Stimulated activated CD4-positive, alpha-beta T cell treated with anti-CD3 and anti-CD28 coated beads, Interleukin-12 subunit alpha, Interleukin-12 subunit beta, amount 100 ng/mL, for 48 hours (primary cell): ENCODE data around the gene SLN.
"Not testable (repeated sequence)": the region's sequence is repeated elsewhere in the genome, so short reads cannot be mapped to it uniquely, and the experiment has no call there.

Experiments used
- DNase-seq, 3 donors: peaks; one replicate each; pipeline ENCODE4 v3.0.0-alpha.2; 2020; ENCODE audit warnings: low read depth in 2 of 3, low spot score in 1 of 3

The SLN gene

DNA sequence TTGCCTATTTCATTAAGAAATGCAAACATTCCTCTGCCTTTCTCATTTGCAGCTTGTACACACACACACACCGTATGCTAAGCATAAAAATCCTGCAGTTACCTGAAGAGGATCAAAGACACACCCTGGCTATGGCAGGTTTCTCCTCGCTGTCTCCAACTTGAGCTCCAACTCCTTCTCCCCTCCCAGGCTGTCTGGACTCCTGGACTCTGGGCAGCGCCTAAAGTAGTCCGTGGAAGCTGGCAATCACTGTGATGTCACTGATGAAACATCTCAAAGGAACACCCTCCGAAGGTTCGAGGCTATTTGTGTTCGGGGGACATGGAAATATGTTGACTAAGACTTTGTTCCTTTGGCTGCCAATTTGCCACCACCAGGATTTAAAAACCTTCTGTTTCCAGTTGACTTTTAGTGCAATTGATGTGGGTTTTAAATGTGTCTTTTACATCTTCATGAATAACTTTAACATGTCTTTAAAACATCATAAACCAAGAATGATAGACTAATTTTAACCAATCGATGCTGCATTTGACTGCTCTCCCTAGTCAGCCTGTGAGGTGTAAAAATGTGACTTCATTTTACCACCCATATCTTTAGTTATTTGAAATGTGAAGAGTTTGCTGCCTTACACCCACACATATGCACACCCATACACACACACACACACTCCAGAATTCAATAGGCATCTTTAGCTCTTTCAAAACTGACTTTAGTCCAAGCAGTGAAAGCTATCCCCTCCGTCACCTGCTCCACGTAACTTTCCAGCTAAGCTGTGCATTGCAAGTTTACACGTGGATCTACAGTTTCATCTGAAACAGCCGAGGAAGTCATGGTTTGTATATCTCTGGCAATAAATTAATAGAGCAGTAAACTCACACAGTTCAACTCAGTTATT, at the start of gene SLN:
Gene SLN, minus strand, starts transcription at position 196 of the 895 bp plus-strand sequence.
- no peak for DNase-seq

DNA sequence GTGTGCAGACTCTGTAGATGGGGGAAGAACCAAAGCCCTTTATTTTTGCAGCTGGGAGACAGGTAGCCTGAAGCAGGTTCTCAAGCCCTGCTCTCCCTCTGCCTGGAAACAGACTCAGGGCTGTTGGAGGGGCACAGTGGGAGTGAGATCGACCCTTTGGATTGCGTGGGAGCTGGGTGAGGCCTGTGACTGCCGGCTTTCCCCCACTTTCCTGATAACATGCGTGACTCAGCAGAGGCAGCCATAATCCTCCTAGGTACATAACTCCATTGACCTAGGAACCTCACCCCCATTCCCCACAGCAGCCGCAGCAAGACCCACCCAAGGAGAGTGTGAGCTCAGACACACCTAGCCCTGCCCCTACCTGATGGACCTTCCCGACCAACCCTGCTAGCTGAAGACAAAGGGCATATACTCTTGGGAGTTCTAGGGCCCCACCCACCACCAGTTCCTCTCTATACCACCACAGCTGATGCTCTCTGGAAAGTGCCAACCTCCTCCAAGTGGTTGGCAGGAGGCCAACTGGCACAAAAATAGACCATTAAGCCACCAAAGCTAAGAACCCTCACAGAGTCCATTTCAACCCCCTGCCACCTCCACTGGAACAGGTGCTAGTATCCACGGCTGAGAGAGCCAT, 47.0 kb upstream of the SLN start:
- not testable (repeated sequence) for DNase-seq

GRCh38 chr11:107757661-107758060, 45.8 kb upstream of the SLN start:
- DNase-seq: no peak

GRCh38 chr11:107756553-107756952, 44.7 kb upstream of the SLN start:
- DNase-seq: no peak

DNA sequence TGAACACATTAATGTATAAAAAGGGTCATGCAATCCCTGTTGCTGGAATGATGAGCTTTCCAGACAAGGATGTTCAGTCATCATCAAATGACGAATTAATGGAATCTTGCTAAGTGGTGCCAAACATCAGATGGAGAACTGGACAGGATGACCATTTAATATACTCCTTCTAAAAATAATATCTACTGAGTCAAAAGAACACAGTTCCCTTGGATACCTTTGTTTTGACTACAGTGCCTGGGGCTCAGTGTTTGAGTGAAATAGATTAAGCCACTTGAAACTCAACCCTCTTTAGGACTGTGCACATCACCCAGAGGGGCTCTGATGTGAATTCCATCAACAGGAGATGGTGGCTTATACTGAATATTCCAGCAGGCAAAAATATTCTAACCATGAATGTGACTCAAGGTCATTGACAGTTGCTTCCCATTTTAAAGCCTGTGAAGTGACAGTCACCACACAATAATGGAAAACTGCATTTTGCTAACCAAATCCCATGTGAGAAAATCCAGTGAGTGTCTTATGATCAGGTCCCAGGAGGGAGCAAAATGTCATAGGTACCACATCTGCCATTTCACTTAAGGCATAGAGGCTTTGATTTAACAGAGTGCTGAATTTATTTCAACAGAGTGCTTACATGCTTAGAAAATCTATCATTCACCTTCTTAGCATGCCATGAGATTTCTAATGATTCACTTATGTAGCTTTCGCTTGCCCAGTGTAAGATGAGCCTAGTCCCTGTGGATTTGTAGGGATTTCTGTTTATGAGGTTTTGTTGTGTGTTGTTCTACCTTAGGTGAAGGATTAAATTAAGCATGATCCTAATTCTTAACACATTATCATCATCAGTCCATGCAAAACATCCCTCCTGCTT, 41.3 kb upstream of the SLN start:
- no peak for DNase-seq

- no peak for DNase-seq
These were observed 40.7 kb upstream of the SLN start for GRCh38 chr11:107752508-107752907.

DNA sequence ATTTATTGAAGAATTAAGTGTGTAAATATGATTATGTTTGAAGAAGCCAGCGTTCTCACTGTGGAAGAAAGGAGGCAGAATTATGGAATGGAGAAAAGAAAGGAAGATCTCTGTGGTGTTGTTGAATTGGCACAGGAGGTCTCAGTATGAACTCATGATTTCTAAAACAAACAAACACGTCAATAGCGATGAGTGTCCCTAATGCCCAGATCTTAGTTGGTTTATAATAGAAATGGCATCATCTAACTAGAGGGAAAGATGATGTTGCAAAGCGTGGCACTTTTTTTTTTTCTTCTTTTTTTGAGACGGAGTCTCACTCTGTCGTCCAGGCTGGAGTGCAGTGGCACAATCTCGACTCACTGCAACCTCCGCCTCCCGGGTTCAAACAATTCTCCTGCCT, 39.2 kb upstream of the SLN start:
- DNase-seq: no peak

DNA sequence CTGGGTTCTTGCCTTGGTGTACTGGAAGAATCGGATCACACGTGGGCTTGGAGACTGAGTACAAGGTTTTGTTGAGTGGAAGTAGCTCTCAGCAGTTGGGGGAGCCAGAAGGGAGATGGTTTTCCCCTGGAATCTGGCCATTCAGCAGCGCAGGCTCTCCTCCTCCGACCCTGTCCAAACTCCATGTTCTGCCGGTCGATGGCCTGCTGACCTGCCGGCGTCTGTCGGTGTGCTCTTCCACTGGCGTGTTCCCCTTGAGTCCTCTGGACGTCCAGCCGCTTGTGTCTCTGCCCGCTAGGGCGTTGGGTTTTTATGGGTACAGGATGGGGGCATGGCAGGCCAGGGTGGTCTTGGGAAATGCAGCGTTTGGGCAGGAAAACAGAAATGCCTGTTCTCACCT, 38.5 kb upstream of the SLN start:
- DNase-seq: no peak

DNA sequence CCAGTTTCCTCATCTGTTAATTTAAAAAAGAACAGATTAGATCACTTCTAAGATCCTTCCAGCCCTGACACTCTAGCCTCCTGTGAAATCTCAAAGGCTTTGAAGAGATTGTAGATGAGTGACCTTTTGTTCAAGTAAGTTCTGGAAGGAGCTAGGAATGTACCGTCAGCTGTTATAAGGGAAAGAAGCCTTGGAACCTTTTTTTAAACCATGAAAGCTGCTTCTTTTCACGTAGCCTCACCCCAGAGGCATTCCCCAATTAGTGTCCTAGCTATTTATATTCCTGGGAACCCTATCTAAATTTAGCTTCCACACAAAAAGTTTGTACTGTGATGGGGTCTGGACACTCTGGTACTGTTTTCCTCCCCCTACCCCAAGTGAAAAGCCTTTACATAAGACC, 35.8 kb upstream of the SLN start:
- DNase-seq: no peak

GRCh38 chr11:107744736-107745135, 32.9 kb upstream of the SLN start:
- DNase-seq: no peak

GRCh38 chr11:107743191-107743590, 31.3 kb upstream of the SLN start:
- no peak for DNase-seq

GRCh38 chr11:107741044-107741823, 29.4 kb upstream of the SLN start:
- DNase-seq: peak in 1 of 3 donors; percentile 12

- no peak for DNase-seq
These were observed 28.4 kb upstream of the SLN start for GRCh38 chr11:107740271-107740670.

GRCh38 chr11:107736546-107736945, 24.7 kb upstream of the SLN start:
- no peak for DNase-seq

DNA sequence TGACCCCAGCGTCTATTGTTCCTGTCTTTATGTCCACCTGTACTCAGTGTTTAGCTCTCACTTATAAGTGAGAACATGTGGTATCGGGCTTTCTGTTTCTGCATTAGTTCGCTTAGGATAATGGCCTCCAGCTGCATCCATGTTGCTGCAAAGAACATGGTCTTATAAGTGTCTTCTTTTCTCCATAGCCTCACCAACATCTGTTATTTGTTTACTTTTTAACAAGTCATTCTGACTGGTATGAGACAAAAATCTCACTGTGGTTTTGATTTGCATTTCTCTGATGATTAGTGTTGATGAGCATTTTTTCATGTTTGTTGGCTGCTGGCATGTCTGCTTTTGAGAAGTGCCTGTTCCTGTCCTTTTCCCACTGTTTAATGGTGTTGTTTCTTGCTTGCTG, 21.7 kb upstream of the SLN start:
- DNase-seq: no peak

GRCh38 chr11:107732689-107733051, 20.8 kb upstream of the SLN start:
- no peak for DNase-seq

GRCh38 chr11:107731941-107732688, 20.3 kb upstream of the SLN start:
- DNase-seq: no peak

- no peak for DNase-seq
These were observed 10.8 kb upstream of the SLN start for GRCh38 chr11:107722662-107723061.

- no peak for DNase-seq
These were observed 9.4 kb upstream of the SLN start for GRCh38 chr11:107721207-107721606.

GRCh38 chr11:107720303-107720774, 8.5 kb upstream of the SLN start:
- no peak for DNase-seq
